NCI-H2107 treated with DMSO at 0.1 percent for 48 hours (cell line): Measurements from ENCODE around the gene RBFOX2.

Experiments
- DNase-seq: peaks from one replicate; lab custom pipeline; 2025; ENCODE audit not compliant: unreplicated experiment; lab: John Stamatoyannopoulos, UW

The RBFOX2 gene

GRCh38 chr22:35947794-35948425, 80.7 kb downstream of the RBFOX2 start:
- DNase-seq = no peak

GRCh38 chr22:35944458-35944857, 84.2 kb downstream of the RBFOX2 start:
- DNase-seq = no peak

GRCh38 chr22:35940166-35940565, 88.5 kb downstream of the RBFOX2 start:
- DNase-seq = no peak

GRCh38 chr22:35938226-35938625, 90.4 kb downstream of the RBFOX2 start:
- no peak for DNase-seq

- peak; percentile 43 for DNase-seq
These were observed 97.7 kb downstream of the RBFOX2 start for GRCh38 chr22:35930933-35931332.

- no peak for DNase-seq
These were observed 100.3 kb downstream of the RBFOX2 start for GRCh38 chr22:35928285-35928798.

- DNase-seq = no peak
These were observed 105.6 kb downstream of the RBFOX2 start for GRCh38 chr22:35923026-35923425.

GRCh38 chr22:35921777-35922176, 106.8 kb downstream of the RBFOX2 start:
- DNase-seq = peak; percentile 35

- DNase-seq = no peak
These were observed 107.6 kb downstream of the RBFOX2 start for GRCh38 chr22:35921044-35921443.

GRCh38 chr22:35919002-35919542, 109.6 kb downstream of the RBFOX2 start:
- no peak for DNase-seq

GRCh38 chr22:35918456-35918855, 110.2 kb downstream of the RBFOX2 start:
- DNase-seq = no peak

GRCh38 chr22:35917651-35918050, 111.0 kb downstream of the RBFOX2 start:
- DNase-seq = no peak

GRCh38 chr22:35915477-35916013, 113.1 kb downstream of the RBFOX2 start:
- DNase-seq = peak; percentile 66

- peak; percentile 79 for DNase-seq
These were observed 113.8 kb downstream of the RBFOX2 start for GRCh38 chr22:35914665-35915476.

GRCh38 chr22:35914357-35914664, 114.3 kb downstream of the RBFOX2 start:
- no peak for DNase-seq

- DNase-seq = no peak
These were observed 114.7 kb downstream of the RBFOX2 start for GRCh38 chr22:35913925-35914324.

GRCh38 chr22:35912658-35913057, 116.0 kb downstream of the RBFOX2 start:
- no peak for DNase-seq

GRCh38 chr22:35911877-35912276, 116.7 kb downstream of the RBFOX2 start:
- DNase-seq = no peak

- no peak for DNase-seq
These were observed 117.7 kb downstream of the RBFOX2 start for GRCh38 chr22:35910926-35911325.

GRCh38 chr22:35910003-35910769, 118.4 kb downstream of the RBFOX2 start:
- no peak for DNase-seq

GRCh38 chr22:35905894-35906293, 122.7 kb downstream of the RBFOX2 start:
- DNase-seq = no peak
